ENCODE data around the gene ADIPOR1. TPM values are rescaled to one million over a fixed set of nuclear protein-coding genes. Genes with fewer than 3 reads are reported as not detected.

The ADIPOR1 gene
- total RNA-seq, 1 donor from 2014 or later, result 107 TPM

DNA sequence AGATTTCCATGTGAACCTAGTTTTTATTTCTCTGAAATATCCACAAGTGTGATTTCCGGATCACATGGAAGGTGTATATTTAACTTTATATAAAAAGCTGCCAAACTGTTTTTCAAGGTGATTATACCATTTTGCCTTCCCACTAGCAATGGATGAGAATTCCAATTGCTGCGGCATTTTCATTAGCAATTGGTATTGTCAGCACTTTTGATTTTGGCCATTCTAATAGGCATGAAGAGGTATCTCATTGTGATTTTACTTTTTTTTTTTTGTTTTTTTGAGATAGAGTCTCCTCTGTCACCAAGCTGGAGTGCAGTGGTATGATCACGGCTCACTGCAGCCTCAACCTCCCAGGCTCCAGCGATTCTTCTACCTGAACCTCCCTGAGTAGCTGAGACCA lies 13.9 kb upstream of the ADIPOR1 start:
- DNase-seq (ENCODE audit: low read depth), result no peak

- peak; percentile 63 for DNase-seq (ENCODE audit: low read depth)
These were observed 10.8 kb upstream of the ADIPOR1 start for GRCh38 chr1:202968895-202969295.

GRCh38 chr1:202968351-202968750 lies 10.2 kb upstream of the ADIPOR1 start:
- no peak for DNase-seq (ENCODE audit: low read depth)

DNA sequence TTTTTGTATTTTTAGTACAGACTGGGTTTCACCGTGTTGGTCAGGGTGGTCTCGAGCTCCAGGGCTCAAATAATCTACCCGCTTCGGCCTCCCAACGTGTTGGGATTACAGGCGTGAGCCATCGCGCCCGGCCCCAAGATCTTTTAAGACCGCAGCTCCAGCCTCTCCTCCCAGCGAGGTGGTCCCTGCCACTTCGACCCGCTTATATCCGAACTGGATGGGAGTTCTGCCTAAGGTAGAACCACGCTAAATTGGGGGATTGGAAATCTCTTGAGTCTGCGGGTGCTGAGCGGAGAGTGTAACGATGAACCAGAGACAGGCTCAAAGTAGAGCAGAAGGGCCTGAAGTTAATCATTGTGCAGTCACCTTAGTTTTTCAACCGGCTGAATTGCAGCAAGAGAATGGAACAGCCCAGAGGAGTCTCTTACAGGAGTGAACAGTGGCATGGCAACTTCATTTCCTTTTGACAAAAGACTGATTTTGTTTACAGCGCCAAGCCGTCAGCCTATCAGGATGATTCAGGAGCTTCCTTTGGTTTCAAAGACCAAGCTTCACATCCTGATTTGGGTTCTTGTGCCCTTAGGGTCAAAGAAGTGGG lies 9.7 kb upstream of the ADIPOR1 start:
- peak; percentile 57 for DNase-seq (ENCODE audit: low read depth)

GRCh38 chr1:202966006-202966898 lies 8.1 kb upstream of the ADIPOR1 start:
- DNase-seq (ENCODE audit: low read depth), result no peak

DNA sequence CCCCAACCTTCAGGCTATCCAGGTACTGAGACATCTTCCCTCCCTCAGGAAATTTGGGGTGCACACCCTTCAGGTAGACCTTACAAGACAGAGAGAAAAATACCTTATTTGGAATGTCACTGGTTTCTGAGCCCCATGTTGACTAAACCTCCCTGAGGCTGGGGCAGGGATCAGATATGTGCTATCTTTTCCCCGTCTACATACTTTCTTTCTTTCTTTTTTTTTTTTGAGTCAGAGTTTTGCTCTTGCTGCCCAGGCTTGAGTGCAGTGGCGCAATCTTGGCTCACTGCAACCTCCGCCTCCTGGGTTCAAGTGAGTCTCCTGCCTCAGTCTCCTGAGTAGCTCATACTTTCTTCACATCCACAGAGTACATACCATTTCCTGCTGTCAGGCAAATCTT lies 7.3 kb upstream of the ADIPOR1 start:
- no peak for DNase-seq (ENCODE audit: low read depth)

DNA sequence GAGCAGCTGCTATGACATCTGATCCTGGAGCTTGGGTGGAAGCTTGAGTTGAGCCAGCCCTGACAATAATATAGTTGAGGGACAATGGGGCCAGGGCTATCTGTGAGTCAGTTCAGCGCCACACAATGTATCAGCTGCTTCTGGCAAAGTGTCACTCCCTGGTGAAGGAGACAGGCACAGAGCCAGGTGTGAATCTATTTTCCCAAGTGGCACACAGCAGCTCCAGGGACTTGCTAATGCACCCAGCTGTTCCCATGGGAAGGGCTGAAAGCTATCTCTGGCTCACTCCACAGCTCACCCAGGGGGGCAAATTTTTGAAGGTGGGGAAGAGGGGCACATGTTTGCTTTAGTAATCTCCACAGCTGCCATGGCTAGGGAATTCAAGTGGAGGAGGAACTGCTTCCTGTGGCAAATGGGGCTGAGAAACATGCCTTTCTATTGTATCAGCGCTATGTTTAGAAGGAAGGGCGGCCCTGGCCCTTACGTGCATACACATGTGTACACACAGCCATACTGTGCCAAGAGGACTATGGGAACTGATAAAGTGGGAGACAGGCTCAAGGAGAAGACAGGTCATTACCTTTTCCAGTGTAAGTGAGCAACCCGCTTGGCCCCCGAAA lies 6.8 kb upstream of the ADIPOR1 start:
- no peak for DNase-seq (ENCODE audit: low read depth)

DNA sequence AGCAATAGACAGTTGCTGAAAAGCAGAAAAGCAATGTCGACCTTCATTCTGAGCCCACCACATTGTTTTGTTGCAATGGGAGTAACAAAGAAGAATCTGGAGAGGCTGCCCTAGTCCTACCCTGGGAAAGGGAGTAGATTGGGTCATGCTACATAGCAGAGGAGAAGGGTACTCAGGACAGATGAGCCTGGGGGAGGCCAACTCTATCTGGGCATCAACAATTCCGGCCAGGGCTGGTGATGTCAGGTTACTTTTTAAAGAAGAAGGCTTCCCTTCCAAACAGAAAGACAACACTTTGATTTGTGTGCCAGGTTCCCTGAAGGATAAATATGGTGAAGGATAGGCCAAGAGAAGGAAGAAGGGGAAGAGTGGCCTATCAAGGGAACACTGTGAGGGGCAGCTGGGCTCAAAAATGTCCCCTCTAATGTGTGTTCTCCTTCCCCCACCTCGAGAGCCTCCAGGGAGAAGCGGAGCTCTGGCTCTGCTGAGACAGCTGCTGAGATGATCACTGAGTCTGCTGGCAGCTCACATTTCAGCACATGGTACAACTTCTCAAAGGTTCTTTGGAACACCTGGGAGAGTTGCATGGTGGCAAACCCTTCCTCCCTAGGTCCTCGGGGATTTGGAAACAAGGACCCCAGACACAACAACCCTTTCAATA lies 3.2 kb upstream of the ADIPOR1 start:
- DNase-seq (ENCODE audit: low read depth), result no peak

DNA sequence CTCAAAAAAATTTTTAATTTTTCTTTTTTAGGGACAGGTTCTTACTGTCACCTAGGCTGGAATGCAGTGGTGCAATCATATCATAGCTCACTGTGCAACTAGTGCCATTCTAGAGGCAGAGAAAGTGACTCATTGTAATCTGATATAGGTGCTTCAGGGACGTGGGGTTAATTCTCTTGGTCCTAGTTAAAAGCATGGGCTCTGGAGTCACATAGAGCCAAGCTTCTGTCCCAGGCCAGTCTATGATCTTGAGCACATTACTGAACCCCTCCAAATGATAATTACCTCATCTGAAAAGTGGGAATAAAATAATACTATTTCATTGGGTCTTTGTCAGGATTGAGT lies 1.1 kb upstream of the ADIPOR1 start:
- peak; percentile 77 for DNase-seq (ENCODE audit: low read depth)

GRCh38 chr1:202958544-202959275 lies 598 bp upstream of the ADIPOR1 start:
- DNase-seq (ENCODE audit: low read depth), result no peak

DNA sequence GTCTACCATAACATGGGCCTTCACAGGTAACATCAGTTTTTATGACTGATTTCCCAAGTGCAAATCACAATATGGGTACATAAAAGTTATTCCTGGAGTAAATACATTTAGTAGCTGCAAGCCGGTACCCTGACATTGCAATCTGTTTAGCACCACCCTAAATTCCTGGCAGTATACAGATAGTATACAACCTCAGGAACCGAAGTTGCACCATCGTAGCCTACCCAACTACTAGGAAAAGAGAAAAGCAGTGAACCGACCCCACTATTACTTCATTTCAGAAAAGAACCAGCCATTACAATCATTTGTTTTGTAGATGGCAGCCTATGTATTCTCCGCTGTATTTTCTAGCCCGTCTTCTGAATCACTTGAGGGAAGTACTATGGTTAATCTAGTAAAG lies 1.1 kb downstream of the ADIPOR1 start:
- no peak for DNase-seq (ENCODE audit: low read depth)

DNA sequence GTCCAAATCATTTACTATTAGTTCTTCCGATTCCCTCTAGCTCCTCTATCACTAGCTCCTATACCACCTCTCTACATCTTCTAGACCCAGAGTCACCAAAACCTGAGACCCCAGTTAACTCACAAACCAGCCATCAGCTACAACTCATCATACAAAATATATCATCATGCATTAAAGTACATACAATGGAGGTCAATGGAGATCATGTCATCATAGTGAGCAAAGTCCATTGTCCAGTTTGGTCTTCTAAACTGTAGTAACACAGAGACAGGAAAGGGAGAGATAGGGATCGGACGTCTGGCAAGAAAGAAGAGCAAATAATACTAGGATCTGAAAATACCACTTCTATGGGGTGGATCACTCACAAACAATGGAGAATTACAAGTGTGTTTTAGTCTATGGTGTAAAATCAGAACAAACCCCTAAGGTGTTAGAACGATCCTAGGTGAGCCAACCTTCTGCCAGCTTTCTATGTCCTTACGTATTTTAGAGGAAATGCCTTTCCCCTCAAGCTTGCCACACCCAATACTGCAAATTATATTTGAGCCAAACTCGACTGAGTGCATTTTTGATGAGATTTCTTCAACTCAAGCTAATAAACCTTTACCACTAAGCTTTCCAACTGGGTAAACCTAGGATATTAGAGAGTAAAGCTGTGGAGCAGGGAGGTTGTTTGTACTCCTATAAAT lies 3.9 kb downstream of the ADIPOR1 start:
- DNase-seq (ENCODE audit: low read depth), result no peak

DNA sequence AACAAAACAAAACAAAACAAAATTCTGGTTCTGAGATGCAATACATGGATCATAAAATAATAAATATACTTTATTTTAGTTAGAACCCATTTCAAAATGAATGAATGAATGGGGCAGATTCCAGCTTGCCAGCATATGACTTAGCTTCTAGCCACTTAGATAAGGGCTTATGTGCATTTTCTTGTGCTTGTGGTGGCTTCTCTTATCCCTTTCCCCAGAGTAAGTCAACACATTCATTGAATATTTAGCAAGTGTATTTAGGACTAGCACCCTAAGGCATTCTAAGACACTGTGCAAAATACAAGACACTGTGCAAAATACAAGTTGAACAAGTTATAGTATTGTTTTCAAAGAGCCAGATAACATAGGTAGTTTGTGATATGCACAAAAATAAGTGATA lies 4.7 kb downstream of the ADIPOR1 start:
- no peak for DNase-seq (ENCODE audit: low read depth)

GRCh38 chr1:202952818-202953217 lies 5.3 kb downstream of the ADIPOR1 start:
- peak; percentile 57 for DNase-seq (ENCODE audit: low read depth)

- no peak for DNase-seq (ENCODE audit: low read depth)
These were observed 6.0 kb downstream of the ADIPOR1 start for GRCh38 chr1:202952099-202952498.

GRCh38 chr1:202951437-202951836 lies 6.7 kb downstream of the ADIPOR1 start:
- DNase-seq (ENCODE audit: low read depth), result no peak

DNA sequence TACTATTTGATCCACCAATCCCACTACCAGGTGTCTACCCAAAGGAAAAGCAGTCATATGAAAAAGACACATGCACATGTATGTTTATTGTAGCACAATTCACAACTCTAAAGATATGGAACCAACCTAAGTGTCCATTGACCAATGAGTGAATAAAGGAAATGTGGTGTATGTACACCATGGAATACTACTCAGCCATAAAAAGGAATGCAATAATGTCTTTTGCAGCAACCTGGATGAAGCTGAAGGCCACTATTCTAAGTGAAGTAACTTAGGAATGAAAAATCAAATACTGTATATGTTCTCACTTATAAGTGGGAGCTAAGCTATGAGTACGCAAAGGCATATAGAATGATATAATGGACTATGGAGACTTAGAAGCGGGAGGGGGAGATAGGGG lies 12.6 kb downstream of the ADIPOR1 start:
- no peak for DNase-seq (ENCODE audit: low read depth)

DNA sequence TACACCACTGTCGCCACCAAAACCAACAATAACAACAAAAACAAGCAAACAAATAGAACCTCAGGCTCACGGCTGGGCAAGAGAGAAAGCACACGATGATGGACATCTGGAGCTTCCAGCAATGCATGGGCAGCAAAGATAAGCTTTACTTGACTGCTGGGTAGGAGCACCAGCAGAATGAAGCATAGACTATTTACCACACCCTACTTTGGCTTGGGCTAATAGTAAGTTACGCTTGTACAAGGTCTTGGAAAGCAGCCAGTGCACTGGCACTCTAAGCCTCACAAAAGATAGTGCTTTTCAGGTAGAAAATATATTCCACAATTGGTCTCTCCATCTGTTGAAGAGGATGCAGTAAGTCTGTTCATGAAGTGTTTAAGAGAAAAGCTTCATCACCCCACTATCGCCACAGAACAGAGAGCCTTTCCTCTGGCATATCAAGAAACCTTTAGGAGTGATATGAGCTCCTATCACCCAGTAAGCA lies 13.6 kb downstream of the ADIPOR1 start:
- DNase-seq (ENCODE audit: low read depth), result no peak

DNA sequence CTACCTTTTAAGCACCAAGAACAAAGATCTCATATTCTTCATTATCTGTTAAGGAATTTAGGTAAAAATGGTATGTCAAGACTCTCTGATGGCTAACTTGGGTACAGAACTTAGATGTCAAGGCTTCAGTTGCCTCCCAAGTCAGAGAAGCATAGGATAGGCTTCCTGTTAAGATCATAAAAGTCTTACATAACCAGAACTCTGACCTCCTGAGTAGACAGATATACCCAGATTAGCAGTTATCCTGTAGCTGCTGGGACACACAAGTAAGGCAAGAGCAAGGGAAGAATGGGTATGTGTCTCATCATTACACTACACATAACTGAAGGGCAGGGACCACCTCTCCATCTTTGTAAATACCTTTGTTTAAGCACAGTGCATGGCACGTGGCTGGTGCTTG lies 15.7 kb downstream of the ADIPOR1 start:
- no peak for DNase-seq (ENCODE audit: low read depth)

DNA sequence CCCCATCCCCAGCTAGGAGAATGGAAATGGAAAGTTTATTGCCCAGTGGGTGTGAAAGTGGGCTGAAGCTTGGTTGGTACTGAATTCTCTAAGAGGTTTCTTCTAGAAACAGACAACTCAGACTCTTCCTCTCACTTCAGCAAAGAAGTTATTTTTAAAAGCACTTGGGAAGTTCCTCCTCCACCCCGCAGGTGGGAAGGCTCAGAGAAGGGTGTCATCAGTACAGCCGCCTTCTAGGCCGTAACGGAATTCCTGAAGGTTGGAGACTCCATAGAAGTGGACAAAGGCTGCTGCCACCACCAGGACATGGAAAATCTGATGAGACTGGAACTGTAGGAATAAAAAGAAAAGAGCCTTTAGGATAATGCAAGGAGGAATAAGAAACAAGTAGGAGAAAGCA lies 16.7 kb downstream of the ADIPOR1 start:
- no peak for DNase-seq (ENCODE audit: low read depth)

- no peak for DNase-seq (ENCODE audit: low read depth)
These were observed 17.6 kb downstream of the ADIPOR1 start for GRCh38 chr1:202940561-202940960.
